Measurements from ENCODE around the gene MRAS.
"Not testable (repeated sequence)": the region's sequence is repeated elsewhere in the genome, so short reads cannot be mapped to it uniquely, and the experiment has no call there.

Gene MRAS

DNA sequence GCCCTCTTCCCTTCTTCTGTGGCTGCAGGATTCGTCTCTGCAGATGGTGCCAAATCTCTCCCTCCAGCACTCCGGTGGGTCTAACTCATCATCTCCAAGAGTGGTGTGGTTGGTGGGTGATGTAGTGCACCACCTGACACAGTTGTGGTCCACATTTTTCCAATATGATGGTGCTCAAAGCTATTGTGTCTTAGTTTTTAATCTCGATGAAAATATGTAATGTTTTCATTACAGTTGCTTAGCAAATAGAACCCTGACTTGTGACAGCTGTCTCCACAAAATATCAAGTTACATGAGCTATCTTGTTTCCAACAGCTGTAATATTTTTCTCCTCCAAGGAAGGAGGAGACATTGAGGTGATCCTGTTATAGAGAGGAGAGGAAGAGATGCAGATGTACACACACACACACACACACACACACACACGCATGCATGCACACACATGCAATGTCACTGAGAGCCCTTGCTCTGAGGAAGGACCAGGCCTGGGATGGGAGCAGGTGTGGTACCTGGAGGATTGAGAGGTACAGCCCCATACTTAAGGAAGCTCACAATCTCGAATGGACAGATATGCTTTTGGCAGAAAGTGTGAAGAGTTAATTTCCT, 70.3 kb downstream of the MRAS start:
- no peak for DNase-seq (ENCODE audit: low read depth)

DNA sequence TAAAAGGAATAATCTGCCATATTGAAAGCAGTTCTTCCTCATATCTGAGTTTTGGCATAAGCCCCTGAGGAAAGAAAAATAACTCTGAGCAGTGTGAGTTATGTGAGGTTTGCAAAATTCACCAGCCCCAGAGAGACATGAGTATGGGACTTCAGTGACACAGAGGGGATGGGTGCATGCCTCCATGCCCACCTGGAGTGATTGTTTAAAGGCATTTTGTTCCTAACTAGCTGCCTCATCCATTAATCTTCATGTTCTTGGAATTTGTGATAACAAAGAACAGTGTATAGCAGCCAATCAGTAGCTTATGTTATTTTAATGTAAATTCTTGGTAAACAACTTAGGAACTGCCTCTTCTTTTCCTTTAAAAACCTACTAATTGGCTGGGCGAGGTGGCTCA, 74.9 kb downstream of the MRAS start:
- no peak for DNase-seq (ENCODE audit: low read depth)

DNA sequence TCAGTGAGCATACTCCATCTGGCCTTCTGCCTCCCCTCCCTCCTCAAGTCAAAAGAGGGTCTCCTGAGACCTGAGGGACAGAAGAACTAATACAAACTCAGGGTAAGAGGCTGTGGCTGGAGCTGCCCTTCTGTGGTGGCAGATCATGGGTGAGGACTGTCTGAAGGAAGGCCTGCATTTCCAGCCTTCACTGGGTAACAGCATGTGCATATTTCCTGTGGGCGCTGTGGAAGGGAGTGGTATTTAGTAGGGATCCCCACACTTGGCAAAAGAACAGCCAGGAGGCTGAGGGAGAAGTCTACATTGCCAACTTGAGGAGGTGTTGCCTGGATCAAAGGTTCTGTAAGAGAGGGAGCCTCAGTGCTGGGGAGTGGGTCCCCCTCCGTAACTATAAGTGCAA, 75.9 kb downstream of the MRAS start:
- no peak for DNase-seq (ENCODE audit: low read depth)

DNA sequence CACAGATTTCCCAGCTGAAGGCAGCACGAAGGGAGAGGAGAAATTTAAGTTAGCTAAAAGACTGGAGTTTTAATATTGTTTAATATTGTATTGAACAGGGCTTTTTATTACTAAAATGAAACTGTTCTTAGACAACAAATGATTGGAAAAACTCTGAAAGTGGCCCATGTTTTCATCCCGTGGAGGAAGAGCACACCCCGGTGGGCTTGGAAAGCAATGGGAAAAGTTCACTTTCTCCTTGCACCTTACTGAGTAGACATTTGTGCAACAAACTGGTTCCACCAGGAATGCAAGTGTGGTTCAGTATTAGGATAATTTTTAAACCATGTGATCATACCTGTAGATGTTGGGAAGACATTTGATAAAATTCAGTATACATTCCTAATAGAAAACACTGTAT, 77.8 kb downstream of the MRAS start:
- DNase-seq (ENCODE audit: low read depth), result no peak

DNA sequence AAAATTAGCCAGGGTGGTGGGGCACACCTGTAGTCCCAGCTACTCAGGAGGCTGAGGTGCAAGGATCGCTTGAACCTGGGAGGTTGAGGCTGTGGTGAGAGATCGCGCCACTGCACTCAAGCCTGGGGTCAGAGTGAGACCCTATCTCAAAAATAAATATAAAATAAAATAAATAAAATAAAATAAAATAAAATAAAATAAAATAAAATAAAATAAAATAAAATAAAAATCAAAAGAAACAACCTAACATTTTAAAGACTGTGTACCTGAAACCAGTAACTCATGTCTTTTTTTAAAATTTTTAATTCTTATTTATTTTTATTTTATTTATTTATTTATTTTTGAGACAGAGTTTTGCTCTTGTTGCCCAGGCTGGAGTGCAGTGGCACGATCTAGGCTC, 78.4 kb downstream of the MRAS start:
- DNase-seq (ENCODE audit: low read depth), result not testable (repeated sequence)

DNA sequence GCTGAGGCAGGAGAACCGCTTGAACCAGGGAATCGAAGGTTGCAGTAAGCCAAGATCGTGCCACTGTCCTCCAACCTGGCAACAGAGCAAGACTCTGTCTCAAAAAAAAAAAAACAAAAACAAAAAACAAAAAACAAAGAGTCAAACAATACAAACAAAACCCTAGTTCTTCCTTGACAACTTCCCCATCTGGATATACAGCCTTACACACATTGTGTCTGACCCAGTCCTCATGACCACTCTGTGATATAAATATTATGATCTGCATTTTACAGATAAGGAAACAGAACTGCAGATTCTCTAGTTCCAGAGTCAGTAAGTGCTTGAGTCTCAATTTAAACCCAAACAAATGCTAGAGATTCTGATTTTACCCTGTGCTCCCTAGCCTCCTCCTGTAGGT, 81.3 kb downstream of the MRAS start:
- DNase-seq (ENCODE audit: low read depth), result no peak

DNA sequence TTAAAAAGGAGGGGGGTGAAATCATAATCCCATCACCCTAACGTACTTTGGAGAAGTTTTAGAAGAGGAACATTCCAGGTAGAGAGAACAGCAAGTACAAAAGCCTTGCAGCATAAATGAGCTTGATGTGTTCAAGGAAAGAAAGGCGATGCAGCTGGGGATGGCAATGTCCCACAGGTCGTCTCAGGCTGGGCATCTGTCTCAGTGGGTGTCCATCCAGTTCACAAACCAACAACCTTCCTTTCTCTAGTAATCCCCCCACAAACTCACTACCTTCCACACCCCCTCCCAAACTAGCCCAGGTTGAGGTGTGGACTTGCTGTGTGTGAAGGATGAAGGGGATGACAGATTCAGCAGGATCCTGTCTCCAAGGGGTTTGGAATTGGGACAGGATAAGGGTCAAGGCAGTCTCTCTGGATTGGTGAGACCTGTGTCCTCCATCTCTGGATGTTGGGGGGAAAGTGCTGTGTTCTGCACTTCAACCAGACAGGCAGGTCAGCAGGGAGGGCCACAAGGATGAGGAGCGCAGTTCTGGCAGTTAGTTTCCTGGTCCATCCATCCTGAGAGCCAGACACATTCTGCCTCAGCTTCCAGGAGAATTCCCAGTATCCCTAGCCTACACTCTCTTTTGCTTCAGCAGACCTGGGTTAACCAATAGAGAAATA, 84.3 kb downstream of the MRAS start:
- no peak for DNase-seq (ENCODE audit: low read depth)

DNA sequence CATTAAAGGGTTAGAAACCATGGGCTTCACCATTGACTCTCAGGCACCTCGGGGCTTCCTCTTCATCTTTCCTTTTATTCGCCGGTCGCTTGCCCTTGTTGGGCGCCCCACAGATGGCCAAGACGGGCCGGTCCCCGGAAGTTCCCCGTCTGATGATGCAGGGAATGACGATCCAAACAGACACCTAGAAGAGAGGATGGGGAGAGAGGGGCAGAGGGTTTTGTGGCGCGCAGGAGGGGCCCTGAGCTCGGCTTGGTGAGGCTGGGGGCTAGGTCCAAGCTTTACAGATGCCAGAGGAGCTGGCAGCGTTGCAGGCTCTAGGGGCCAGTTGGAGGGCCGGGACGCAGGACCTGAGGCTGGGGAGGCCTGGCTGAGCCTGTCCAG, 85.5 kb downstream of the MRAS start:
- DNase-seq (ENCODE audit: low read depth), result no peak

DNA sequence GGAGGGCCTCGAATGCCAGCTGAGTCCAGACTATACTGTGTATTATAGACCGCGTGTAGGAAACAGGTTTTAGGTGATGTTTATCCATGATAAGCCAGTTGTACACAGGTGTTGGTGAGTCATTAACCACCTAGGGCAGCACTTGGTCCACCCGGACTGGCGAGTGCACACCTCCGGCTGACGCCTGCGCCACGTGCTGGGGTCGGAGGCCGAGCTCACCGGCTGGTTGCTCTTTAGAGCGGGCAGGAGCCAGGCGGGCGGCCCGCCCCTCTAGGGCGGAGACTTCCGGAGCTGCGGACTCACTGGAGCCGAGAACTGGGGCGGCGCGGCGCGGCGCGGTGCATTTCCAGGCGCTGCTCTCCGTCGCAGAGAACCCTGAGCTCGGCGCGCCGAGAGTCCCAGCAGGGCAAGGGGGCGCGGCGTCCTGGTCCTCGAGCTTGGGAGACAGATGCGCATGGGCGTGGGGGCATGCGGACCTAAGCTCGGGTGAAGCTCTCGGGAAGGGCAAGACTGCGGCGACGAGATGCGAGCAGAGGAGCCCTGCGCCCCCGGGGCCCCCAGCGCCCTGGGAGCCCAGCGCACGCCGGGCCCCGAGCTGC, 86.0 kb downstream of the MRAS start, which contains the start of gene ESYT3:
ESYT3 (plus strand) TSS at position 341 of the 599 bp plus-strand sequence; CDS start at position 524, 183 bp downstream.
- DNase-seq (ENCODE audit: low read depth), result no peak

DNA sequence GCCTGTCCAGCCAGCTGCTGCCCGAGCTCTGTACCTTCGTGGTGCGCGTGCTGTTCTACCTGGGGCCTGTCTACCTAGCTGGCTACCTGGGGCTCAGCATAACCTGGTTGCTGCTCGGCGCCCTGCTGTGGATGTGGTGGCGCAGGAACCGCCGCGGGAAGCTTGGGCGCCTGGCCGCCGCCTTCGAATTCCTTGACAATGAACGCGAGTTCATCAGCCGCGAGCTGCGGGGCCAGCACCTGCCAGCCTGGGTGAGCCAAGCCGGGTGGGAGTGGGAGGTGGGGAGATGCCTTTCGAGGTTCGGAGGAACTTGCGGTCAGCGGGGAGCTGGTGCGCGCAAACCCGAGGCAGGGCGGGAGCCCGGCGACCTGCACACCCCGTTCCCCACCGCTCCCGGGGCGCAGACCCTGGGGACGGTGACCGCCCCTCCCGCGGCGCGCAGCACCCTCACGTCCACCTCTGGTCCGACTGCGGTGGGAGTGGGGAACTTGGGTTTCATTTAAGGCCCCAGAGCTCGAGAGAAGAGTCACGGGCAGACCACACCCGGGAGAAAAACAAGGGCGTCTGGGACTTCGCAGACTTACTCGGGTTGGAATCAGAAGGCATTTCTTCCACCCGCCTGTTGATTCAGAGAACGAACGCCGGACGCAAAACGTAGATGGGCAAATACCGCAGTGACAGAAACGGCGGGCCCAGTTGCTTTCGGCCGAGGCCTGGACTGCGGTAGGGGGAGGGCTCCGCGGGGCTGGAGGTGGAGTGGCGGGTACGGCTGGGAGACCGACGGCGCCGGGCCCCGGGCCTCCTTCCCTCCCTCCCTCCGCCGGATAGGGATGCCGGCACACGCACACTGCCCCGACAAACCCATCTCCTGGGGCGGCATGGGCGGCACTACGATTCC, 86.7 kb downstream of the MRAS start:
- no peak for DNase-seq (ENCODE audit: low read depth)

DNA sequence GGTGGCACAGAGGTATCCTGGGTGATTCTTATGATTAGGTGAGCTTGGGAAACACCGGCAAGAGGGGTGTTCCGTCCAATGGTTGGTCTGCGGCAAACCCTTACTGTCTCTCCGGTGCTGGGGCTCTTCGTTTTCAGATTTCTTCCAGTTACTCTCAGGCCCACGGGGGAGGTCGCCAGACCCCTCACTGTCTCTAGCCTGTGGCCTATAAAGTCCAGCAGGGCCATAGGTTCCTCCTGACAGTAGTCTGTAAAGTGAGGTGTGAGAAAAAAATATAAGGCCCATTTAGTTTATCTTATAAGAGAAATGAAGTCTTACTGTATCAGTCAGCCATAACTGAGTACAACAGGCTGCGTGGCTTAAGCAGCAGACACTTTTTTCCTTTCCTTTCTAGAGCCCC, 87.5 kb downstream of the MRAS start:
- no peak for DNase-seq (ENCODE audit: low read depth)

DNA sequence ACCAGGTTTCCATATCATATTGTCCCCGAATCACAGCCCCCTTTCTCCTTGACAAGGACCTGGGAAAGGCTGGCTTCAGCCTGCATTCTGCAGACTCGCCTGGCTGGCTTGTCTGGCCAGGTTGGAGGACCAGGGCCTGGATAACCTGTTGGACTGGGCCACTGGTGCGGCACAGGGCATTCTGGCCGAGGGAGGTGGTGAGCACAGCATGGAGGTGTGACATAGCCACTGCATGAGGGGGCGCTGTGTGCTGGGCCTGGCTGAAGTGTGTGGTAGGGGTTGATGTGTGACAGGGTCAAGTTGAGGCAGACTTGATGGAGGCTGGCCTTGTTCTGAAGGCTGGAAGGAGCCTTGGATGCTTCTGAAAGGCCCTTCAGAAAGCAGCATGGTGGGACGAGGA, 88.9 kb downstream of the MRAS start:
- DNase-seq (ENCODE audit: low read depth), result no peak

DNA sequence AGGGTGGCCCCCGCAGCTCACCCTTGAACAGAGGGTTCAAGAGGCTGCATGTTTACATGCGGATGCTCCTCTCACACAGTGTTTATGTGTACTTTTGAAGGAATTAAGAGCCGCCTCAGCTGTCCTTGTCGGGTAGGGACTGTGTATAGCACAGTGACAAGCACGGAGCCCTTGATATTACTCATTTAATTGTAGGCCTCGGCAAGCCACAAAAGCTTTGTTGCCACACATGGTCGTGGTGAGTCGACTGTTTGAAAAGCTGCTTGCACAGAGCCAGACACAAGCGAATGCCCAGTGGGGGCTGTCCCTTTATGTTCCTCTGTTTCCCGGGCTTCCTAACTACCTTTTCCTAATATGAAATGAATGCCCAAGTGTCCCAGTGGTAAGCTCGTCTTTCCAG, 90.5 kb downstream of the MRAS start:
- DNase-seq (ENCODE audit: low read depth), result no peak

DNA sequence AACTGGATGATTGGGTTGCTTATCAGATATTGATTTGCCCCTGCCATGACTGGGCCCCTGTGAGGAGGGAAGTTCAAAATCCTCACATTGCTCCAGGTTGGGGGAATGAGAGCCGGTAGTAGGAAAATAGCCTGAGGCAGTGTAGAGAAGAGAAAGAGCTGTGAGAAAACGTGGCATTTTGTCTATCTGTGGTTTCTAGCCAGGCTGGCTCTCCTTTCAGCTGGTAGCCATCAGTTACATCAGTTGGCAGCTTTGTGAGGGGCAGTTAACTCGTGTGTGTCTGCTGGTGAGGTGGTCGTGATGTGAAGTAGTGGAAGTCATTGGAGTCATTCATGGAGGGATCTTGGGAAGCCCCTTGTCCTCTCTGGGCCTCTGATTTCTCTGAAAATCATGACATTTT, 91.3 kb downstream of the MRAS start:
- no peak for DNase-seq (ENCODE audit: low read depth)

DNA sequence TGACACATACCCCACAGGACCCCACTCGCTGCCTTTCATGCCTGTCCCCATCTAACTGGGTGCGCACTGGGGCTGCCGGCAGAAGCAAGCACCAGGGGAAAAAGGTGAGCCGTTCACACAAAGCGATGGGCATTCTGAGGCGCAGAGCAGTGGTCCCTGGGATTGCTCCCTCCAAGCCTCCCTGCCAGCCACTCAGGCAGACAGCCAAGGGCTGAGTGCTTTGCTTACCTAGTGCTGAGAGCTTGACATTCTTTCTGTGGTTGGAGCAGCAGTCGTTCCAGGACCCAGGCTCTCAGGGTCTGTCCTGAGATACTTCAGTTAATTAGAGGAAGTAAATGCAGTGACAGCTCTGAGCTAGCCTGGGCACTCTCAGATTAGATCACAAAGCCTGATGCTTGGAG, 91.7 kb downstream of the MRAS start:
- DNase-seq (ENCODE audit: low read depth), result no peak

DNA sequence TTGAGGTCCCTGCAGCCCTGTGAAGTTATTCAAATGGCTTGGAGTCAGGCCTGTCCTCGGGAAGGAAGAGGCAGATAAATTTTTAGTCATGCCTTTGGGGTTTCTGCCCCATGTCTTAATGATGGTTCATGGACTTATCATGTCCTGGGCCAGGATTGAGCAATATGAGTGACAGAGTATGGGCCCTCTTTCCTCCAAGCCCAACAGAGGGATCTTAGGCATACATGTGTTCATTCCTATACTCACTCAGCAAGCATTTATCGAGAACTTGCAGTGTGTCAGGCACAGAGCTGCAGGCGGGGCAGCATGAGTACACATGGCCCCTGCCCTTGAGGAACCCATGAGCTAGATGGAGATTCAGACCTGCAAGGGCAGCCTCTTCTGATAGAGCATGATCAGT, 92.2 kb downstream of the MRAS start:
- no peak for DNase-seq (ENCODE audit: low read depth)

DNA sequence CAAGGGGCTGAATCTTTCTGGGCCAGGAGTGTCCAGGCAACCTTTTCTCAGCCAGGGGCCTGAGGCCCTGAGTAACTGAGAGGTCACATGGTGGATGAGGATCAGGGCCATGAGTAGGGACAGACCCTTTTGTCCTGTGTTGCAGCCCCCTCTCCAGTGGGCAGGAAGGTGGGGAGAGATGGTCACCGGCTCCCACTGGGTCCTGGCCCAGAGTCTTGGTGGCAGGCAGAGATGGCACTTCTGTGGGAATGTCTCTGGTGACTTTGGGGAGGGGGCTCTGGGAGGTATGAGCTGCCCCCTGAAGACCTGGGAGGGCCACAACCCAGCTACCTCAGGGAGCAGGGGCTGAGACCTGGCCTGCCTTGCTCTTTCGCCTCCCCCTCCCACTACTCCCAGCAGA, 92.9 kb downstream of the MRAS start:
- no peak for DNase-seq (ENCODE audit: low read depth)

DNA sequence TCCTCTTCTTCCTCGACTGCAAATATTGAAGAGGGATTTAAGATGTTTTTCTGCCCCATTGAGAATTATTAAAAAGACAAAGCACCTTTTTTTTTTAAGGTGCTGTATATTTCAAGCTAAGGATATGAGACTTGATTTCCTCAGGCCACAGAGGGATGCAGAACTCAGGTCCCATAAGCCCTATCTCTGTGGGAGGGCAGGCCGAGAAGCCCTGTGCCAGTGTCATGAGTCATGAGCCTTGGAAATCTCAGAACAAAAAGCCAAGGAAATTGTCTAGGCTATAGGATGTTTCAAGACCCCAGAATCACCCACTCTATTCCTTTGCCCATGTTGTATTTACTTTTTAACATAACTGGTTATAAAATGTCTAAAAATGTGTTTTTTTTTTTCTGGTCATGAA, 93.4 kb downstream of the MRAS start:
- no peak for DNase-seq (ENCODE audit: low read depth)

DNA sequence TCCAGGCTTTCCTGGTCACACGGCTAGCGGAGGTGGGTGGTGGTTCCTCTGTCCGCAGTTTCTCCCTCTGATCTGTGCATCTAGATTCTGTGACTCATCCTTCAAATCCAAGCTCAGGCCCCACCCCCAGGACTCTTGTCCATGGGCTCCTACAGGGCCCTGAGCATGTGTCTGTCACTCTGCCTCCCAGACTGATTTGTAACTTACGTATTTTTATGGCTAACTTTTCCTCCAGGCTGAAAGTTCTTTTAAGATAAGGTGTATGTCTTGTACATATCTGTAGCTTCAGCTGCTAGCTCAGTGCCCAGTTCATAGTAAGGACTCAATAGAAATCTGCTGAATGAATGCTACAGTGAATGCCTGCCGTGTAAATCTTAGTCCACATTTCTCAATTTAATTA, 94.1 kb downstream of the MRAS start:
- DNase-seq (ENCODE audit: low read depth), result no peak

DNA sequence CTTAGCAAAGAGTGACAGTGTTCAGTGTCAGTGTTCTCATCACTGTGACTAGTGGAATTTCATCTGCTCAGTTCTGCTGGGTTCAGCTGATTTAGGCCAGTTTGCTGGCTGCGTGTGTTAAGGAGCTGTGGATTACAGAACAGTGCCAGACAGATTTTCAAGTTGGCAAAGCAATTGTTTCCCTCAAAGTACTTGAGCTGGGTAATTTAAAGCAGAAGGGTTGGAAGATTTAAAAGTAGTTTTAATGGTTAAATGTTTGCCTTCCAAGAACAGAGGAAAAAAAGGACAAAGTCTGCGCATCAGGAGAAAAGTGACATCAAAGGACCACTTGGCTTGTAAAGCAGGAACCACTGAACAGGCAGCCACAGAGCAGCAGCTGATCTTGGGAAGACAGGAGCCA, 94.7 kb downstream of the MRAS start:
- DNase-seq (ENCODE audit: low read depth), result no peak

DNA sequence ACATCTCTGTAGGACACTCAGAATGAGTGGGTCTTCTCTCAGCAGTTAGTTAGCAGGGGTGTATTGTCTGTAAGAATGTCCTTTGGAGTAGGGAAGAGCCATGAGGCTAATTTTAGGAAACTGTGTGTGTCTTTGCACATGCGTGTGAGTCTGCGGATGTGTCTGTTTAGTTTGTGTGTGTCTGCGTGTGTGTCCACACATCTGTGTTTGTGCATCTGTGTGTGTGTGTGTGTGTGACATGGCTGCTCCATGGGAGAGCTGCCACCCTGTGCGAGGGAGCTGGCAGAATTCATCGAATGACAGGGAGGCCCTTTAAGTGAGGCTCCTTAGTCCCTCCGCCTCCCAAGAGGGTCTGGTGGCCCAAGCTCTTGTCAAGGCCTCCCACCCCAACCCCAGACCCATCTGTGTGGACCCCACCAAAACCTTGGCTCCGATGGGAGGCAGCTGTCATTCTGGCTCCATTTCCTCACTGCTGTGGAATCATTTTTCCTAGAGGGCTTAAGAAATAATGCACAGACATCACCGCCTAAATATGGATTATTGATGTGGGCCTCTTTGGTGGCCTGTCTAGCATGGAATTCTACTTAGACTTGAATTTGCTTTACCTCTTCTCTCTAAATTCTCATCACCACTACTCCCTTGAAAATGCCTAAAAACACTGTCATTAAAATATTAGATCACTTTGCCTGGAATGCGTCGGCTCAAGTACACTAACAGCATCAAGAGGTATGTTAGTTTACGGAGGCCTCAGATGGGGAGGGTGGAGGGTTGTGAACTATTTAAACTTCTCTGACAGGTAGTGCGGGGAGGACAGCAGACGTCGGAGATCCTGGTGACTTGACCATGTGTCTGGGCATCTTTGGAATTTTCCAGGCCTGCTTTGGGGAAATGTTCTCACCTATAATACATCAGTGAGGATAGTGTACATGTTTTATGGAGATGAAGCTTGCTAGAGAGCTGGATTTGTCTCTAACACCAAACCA, 95.4 kb downstream of the MRAS start:
- no peak for DNase-seq (ENCODE audit: low read depth)

DNA sequence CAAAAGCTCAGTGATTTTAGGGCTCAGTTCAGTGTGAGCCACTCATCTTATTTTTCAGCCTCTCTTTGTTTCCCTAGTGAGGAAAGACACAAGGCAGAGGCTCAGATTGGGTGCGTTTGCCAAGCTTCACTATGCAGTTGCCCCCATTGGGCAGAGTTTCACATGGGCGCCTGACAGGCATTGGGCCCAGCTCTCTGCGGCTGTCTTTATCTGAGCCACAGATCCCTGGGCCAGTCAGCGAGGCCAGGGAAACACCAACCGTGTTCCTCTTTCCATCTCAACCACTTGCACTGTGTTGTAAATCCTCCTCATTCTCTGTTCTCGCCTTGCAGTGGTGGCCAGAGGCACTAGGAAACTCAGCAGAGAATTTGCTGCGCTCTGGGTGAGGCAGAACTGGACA, 96.9 kb downstream of the MRAS start:
- no peak for DNase-seq (ENCODE audit: low read depth)

Data from stimulated activated CD8-positive, alpha-beta memory T cell treated with anti-CD3 and anti-CD28 coated beads, Interleukin-12 subunit alpha, Interleukin-12 subunit beta, amount 100 ng/mL, for 4 hours (primary cell).